Pulmonary artery endothelial cell (primary cell): Measurements from ENCODE around the gene MNS1. TPM values are rescaled to one million over a fixed set of nuclear protein-coding genes. Genes with fewer than 3 reads are reported as not detected.
"Not testable (repeated sequence)": the region's sequence is repeated elsewhere in the genome, so short reads cannot be mapped to it uniquely, and the experiment has no call there.

Experiments
- DNase-seq: peaks from one replicate; pipeline ENCODE4 v3.0.0-alpha.2; 2011; ENCODE audit warnings: low read depth, low spot score
- total RNA-seq: library from RNA; depleted of rRNA; stranded (reverse); fragments of >200 nt; gene quantifications from 2 replicates; pipeline ENCODE4 v1.2.3, GENCODE V29; 2014

Gene MNS1
- total RNA-seq, 1 donor from 2014 or later: 0.92 TPM

DNA sequence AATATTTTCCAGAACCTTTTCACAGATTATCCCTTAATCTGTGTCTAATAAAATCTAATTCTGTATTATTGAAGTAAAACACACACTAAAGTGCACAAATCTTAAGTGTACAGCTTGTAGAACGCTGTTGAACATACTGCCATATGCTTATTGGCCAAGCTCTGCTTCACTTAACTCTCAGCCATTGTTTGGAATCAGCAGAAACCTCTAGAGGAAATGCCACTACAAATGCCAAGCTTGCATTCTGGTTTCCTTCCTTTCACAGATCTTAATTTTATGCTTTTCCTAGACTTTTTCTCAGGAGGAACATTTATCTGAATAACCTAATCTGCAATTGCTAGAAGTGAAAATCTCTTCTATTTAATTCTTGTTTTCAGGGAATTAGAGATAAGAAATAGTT lies 10.1 kb downstream of the MNS1 start:
- peak; percentile 36 for DNase-seq

DNA sequence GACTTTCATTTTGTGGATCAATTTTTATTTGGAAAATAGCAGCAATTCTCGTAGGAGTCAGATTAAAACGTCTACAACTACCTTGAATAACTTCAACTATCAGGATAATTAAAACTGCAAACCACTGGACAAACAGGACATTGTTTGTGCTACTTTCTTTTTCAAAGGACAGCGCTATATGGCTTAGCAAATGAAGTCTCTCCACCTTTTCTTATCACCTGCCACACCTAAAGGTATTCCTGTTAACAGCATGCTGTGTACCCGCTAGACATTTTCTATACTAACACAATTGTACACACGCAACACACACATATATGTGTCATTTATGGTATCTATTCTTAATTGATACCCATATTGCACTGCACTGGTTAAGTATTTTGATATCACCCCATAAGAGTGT lies 19.2 kb downstream of the MNS1 start:
- no peak for DNase-seq

DNA sequence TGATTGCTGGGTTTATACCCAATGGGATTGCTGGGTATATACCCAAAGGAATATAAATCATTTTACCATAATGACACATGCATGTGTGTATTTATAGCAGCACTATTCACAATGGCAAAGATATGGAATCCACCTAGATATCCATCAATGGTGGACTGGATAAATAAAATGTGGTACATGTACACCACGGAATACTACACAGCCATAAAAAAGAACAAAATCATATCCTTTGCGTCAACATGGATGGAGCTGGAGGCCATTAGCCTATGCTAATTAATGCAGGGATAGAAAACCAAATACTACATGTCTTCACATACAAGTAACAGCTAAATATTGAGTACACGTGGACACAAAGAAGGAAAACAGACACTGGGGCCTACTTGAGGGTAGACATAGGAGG lies 22.6 kb downstream of the MNS1 start:
- DNase-seq: no peak

DNA sequence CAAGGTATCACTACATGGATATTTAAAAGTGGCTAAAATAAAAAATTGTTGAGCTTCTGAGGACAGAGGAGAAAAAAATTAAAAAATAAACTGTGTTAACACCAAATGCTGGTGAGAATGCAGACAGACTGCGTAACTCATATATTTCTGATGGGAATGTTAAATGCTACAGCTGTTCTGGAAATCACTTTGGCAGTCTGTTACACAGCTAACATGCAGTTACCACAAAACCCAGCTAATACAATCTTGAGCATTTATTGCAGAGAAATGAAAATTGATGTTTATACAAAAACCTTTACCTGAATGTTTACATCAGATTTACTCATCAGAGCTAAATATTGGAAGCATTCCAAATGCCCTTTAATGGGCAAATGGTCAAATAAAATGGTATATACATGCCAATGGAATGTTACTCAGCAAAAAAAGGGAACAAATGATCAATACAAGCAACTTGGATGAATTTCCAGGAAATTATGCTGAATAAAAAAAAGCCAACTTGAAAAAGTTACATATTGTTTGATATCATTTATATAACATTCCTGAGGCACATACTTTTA lies 24.6 kb downstream of the MNS1 start:
- no peak for DNase-seq

DNA sequence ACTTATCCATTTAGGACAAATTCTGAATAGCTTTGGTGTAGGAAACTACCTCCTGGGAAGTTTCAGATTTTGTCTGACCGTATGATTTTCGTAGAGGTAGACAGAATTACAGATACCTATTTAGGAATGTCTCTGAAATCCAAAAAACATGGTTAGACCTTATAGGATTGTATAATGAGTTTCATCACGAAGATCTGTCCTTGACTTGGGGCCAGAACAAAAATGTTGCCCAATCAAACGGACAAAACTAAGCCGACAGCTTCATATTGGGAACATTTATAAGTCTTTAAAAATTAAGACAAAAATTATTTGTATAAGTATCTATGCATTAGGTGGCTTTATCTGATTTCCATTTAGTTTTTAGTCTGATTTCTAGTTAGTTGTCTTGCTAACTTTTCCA lies 32.6 kb downstream of the MNS1 start:
- DNase-seq: no peak

DNA sequence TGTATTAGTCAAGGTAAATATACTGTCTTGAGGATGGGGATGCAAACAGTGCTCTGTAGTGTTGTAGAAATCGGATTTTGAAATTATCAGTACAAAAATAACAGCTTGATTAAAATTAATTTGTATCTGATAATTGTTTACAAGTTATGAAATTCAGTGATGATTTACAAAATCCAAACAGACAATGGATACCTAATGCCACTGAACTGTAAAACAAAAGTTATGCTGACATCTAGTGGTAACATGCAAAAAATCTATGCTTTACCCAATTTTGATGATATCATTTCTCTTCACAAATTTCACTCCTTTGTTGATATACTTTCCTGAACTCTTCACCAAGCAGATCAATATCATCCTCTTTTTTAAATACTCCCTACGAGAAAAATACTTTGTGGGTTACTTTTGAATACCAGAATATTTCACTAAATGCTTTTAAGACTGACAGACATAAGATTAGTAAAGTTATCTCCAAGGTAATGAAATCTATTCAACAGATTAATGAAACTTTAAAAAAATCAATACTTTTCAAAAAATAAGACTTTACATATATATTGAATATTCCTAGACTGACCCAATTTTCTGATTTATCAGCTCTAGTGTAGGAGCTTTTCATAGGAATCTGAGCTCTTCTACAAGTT lies 36.0 kb downstream of the MNS1 start:
- DNase-seq: peak; percentile 2

DNA sequence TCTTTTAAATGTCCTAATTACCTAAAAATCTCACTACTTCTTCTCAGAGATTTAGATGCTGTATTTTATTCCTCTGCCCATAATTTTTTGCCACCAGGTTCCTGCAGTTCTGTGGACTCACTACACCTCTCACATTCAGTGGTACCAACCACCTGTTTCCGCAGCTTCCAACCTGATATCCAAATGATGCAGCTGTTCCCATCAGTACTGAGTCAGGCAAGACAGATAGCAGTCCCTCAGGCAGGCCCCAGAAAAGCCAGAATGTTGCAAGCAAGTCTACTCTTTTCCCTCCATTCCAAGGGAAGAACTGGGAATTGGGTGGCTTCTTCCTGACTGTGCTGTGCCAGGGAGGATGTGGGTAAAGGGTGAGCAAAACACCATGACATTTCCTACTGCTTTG lies 39.0 kb downstream of the MNS1 start:
- DNase-seq: no peak

DNA sequence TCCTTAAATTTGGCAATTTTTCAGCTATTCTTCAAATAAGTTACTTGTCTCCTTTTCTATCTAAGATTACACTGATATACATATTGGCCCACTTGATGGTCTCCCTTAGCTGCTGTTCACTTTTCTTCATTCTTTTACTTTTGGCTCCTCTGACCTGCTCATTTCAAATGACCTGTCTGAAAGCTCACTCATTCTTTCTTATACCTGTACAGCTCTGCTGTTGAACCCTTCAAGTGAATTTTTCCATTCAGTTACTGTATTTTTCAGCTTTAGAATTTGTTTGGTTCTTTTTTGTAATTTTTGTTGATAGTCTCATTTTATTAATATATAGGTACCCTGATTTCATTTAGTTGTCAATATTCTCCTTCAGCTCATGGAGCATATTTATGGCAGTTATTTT lies 39.7 kb downstream of the MNS1 start:
- no peak for DNase-seq

DNA sequence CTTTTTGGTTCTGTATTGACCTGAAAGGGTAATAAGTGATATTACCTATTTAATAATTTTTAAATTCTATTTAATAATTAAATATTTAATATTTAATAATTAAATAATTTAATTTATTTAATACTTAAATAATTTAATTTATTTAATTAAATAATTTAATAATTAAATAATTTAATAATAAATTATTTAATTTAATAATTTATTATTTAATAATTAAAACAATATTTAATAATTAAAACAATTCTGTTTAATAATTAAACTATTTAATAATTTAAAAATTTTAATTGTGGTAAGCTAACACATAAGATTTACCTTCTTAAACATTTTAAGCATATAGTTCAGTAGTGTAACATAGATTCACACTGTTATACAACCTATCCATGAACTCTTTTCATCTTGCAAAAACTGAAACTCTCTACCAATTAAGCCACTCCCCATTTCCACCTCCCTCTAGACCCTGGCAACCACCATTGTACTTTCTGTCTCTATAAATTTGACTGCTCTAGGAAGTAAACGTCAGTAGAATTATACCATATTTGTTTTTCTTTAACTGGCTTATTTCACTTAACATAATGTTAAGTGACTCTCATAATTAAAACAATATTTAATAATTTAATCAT lies 51.7 kb downstream of the MNS1 start:
- not testable (repeated sequence) for DNase-seq

DNA sequence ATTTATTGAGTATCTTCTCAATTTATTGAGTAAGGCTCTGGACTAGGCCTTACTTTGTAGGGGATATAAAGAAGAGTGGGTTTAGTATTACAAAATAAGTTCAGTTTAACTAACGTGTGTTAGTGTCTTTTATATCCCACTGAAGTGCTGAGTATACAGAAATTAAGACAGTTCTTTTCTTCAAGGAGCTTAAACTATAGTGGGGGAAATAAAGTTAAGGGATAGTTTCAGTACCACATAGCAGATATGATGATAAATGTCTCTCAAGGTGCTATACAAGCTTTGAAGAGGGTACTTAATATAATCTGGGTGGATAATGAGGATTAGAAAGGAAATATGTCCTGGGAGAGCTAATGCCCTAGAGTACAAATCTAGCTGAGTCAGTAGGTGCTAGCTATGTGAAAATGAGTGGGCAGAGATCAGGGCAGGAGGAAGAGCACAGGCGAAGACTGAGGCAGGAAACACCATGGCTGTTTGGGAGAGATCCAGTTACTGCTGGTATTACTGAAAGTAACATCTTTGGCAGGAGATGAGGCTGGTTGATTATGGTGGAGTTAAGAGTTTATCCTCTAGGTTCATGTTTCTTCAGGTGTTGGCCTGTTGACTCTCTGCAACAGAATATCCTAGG lies 53.7 kb downstream of the MNS1 start:
- no peak for DNase-seq

DNA sequence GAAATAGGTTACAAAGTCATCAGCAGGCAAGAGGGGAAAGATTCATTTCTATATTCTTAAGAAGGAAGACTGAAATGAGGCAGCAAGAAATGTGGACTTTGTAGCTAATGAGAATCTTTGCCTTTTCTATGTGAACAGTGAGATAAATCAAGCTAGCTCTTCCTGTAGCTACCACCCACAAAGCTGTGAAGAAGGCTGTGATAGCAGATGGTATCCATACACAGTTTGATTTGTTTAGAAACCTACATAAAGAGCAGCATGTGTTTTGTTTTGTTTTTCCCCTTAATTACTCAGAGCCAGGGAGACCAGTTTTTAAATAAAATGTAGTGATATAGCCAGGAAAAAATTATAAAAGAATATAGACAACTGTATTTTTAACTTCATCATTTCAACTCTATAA lies 54.2 kb downstream of the MNS1 start:
- DNase-seq: no peak

DNA sequence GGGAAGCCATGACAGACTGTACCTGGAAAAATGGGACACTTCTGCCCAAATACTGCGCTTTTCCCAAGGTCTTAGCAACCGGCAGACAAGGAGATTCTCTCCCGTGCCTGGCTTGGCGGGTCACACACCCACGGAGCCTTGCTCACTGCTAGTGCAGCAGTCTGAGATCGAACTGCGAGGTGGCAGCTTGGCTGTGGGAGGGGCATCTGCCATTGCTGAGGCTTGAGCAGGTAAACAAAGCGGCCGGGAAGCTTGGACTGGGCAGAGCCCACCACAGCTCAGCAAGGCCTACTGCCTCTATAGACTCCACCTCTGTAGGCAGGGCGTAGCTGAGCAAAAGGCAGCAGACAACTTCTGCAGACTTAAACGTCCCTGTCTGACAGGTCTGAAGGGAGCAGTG lies 65.7 kb downstream of the MNS1 start:
- not testable (repeated sequence) for DNase-seq

DNA sequence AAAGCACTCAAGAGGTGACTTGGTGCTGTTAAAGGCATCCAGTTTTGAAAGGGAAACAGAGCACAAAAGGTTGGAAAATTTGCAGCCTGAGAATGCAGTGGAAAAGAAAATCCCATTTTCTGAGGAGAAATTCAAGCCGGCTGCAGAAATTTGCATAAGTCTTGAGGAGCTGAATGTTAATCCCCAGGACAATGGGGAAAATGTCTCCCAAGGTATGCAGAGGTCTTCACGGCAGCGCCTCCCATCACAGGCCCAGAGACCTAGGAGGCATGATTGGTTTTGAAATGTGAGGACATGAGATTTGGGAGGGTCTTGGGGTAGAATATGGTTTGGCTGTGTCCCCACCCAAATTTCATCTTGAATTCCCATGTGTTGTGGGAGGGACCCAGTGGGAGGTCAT lies 67.6 kb downstream of the MNS1 start:
- not testable (repeated sequence) for DNase-seq

DNA sequence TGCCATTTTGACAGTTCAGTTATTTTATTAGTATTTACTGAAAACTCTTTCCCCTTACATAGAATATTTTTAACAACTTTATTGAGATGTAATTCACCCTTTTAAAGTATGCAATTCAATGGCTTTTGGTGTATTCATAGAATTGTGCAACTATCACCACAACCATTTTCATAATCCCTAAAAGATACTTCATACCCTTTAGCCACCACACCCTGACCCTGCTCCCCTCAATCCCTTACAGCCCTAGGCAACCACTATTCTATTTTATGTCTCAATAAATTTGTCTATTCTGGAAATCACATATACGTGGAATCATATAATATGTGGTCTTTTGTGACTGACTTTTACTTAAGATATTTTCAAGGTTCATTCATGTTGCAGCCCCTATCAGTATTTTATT lies 70.0 kb downstream of the MNS1 start:
- DNase-seq: no peak

DNA sequence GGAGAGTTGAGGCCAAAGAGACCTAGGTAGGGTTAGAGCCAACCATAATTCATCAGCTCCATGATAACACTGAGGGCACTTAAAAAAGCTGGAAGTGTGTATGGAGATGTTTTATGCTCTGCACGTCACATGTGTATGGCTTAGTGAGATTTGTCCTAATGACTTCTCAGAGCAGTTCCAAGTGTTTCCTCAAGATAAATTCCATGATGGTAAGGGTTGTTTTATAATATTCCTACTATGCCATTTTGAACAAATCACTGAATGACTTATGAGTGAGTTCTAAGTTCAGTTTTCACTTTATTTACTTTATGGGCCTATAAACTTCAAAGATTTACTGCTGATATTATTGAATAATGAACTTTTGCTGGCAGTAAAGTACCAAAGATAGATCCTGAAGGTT lies 71.7 kb downstream of the MNS1 start:
- DNase-seq: no peak

DNA sequence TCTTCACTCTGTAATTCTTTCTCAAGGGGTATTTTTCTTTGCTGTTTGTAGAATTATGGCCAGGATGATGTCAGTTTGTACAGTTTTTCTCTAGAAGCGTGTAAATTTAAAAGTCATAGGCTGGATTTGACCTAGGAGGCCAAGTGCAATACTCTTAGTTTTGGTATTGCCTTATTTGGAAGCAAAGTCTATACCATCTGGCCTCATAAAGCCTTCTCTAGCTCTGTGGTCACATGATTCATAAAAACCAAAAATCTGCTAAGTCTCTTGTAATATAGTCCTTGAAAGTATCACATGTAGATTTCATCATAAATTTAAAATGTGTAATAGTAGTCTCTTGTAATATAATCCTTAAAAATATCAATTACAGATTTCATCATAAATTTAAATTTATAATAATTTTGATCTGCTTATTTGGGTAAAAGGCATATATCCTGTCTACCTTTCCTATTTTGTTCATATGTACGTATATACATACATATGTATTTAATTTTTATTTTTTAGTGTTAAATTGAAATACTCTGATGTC lies 74.1 kb downstream of the MNS1 start:
- DNase-seq: no peak

DNA sequence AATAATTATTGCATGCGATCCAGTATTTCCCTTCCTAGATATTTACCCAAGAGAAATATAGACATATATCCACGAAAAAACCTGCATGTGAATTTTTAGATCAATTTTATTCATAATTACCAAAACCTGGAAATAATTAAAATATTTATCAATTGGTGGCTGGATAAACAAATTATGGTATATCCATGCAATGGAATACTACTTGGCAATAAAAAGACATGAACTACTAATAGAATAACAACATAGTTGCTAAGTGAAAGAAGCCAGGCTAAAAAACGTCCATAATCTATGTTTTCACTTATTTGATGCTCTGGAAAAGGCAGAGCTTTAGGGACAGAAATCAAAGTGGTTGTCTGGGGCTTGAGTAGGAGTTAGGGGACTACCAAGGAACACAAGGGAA lies 79.0 kb downstream of the MNS1 start:
- DNase-seq: no peak

DNA sequence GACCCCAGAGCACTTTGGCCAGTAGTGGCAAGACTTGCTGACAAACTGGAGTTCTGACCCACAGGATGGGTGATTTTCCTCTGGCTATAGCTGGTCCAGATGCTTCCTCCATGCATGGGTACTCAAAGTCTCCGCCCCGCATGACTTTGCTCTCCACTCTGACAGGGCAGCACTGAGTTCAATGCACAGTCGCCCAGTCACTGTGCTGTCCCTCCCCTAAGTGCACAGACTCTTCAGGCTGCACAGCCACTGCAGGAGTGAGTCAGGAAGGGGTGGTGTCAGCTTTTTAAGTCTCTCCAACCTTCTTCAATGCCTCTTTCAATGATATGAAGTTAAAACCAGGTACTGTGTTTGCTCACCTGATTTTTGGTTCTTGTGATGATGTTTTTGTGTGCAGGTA lies 81.9 kb downstream of the MNS1 start:
- DNase-seq: no peak
